Amygdala (tissue), 56 donors: ENCODE results near the gene FES.
"Not testable (repeated sequence)": the region's sequence is repeated elsewhere in the genome, so short reads cannot be mapped to it uniquely, and the experiment has no call there.

Experiments used
- DNase-seq, 56 donors: peaks; one replicate each; lab custom pipeline; 2025; lab: John Stamatoyannopoulos, UW

Gene FES

GRCh38 chr15:90907051-90907660, 22.9 kb downstream of the FES start:
- peak in 2 of 56 donors; percentile 11 to 28 for DNase-seq

DNA sequence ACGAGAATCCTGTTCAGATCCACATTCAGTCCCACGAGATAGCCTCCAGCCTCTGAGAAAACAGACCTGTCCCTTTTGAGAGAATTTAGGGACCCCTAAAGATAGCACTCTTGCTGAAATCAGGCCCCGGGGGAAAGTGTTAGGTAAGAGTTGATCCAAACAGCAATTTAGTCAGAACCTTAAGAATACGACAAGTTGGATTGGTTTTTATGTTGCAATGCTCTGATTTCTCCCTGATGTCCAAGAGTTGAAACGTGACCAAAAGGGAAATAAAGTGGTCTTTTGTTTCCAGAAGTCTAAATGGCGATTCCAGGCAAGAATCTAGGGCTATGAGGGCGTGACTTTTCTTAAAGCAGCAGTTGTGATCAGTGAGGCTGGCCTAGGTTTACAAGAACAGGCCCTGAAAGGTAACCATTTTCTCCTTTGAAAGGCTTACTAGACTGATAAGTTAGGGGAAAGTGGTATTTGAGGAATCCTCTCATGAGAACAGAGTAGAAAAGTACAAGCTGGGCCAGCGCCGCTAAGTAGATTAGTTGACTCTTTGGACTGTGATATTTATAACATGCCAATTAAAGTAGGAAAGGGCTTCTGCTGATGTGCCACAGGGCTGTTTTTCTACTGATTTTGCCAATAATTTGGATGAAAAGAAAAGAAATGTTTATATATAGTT, 23.7 kb downstream of the FES start:
- no peak for DNase-seq

GRCh38 chr15:90909449-90909848, 25.1 kb downstream of the FES start:
- not testable (repeated sequence) for DNase-seq

- no peak for DNase-seq
Measured at GRCh38 chr15:90909976-90910375, 25.7 kb downstream of the FES start.

DNA sequence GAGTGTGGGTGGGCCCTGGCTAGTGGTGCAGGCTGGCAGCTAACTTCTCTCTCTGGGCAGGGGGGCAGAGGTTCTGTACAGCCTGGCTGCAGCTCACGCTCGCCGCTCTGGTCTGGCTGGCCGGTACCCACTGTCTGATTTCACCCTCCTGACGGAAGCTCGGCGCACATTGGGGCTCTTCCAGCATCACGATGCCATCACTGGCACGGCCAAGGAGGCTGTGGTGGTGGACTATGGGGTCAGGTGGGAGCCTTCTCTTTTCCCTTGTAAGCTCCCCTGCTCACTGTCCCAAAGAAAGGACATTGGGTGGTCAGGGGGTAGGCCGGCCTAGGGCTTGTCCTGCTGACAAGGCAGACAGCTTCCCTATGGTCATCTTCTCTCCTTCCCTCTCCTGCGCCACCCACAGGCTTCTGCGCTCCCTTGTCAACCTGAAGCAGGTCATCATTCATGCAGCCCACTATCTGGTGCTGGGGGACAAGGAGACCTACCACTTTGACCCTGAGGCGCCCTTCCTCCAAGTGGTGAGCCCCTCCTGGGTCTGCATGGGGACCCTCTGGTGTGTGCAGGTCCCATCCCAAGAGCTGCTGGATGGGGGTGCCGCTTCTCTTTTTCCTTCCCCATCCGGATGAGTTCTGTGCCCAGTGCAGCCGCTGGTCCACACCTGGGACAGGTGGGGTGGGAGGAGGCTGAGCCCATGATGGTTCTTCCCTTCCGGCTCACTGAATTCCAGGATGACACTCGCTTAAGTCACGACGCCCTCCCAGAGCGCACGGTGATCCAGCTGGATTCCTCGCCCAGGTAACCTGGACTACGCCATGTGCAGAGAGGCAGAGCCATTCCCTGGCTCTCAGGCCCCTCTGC, 26.4 kb downstream of the FES start:
- DNase-seq = no peak

DNA sequence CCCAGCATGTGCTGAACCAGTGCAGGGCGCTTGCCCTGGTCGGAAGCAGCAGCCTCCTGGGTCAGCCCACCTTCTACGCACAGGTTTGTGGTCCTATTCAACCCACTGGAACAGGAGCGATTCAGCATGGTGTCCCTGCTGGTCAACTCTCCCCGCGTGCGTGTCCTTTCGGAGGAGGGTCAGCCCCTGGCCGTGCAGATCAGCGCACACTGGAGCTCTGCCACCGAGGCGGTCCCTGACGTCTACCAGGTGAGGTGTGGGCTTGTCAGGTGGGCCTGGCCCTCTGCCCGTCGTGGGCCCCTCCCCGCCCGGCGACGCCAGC, 27.0 kb downstream of the FES start:
- no peak for DNase-seq

- DNase-seq = no peak
Measured at GRCh38 chr15:90911906-90912769, 27.8 kb downstream of the FES start.

GRCh38 chr15:90912770-90913075, 28.4 kb downstream of the FES start:
- no peak for DNase-seq

- DNase-seq = no peak
Measured at GRCh38 chr15:90913398-90913944, 29.2 kb downstream of the FES start.

- DNase-seq = no peak
Measured at GRCh38 chr15:90914305-90915080, 30.2 kb downstream of the FES start.

- no peak for DNase-seq
Measured at GRCh38 chr15:90915216-90915807, 31.0 kb downstream of the FES start.

DNA sequence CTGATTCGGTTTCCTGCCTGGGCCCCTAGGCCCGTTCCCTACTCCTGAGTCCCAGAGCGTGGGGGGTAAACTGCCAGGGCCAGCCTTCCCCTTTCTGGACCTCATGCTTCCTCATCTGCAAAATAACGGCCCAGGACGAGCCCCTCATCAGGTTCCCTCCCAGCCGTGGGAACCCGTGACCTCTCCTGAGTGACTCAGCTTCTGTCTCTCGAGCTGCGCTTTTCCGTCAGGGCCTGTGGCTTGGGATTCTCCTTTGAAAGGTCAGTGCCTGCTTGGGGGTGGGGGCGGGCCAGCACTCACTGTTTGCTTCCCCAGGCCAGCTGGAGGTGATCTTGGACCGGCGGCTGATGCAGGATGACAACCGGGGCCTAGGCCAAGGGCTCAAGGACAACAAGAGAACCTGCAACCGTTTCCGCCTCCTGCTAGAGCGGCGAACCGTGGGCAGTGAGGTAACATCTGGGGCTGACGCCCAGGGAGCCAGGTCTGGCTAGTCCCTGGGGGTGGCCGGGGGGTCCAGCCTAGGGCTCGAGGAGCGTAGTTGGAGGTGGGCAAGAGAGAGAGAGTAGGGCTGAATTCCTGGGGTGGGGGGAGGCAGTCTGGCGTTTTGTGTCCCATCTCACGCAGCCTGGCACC, 31.6 kb downstream of the FES start:
- DNase-seq = peak in 5 of 56 donors; percentile 8 to 20 (median 15)

DNA sequence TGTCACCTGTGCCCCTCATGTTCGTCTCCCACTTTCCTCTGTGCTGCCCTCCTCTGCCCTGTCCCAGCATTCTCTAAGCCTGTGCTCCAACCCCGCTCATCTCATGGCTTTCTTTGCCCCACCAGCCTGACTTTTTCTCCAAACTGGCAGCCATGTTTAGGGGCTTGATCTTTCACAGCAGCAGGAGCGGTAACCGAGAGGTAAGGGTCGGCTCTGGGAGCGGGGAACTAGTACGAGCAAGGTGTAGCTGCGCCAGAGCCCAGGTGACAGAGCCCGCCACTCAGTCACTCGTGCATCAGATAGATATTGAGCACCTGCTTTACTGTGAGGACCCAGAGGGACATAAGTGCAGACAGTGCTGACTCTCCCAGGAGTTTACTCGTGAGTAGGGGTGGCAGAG, 32.2 kb downstream of the FES start:
- no peak for DNase-seq

DNA sequence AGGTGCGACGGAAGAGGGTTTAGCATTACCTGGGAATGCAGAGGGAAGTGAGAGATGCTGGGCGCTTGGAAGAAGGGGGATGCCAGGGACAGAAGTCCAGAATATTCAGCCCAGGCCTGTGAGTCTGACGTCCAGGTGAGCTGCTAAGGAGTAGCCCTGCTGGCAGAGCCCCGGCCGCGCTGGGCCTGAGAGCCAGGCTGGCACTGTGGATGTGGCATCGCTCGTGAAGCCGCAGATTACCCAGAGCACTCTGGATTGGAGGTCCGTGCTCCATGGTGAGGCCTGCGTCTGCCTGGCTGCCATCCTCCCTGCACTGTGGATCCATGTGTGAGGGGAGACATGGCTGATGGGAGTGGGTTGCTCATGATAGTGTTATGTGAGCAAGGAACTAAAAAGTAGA, 33.3 kb downstream of the FES start:
- no peak for DNase-seq

DNA sequence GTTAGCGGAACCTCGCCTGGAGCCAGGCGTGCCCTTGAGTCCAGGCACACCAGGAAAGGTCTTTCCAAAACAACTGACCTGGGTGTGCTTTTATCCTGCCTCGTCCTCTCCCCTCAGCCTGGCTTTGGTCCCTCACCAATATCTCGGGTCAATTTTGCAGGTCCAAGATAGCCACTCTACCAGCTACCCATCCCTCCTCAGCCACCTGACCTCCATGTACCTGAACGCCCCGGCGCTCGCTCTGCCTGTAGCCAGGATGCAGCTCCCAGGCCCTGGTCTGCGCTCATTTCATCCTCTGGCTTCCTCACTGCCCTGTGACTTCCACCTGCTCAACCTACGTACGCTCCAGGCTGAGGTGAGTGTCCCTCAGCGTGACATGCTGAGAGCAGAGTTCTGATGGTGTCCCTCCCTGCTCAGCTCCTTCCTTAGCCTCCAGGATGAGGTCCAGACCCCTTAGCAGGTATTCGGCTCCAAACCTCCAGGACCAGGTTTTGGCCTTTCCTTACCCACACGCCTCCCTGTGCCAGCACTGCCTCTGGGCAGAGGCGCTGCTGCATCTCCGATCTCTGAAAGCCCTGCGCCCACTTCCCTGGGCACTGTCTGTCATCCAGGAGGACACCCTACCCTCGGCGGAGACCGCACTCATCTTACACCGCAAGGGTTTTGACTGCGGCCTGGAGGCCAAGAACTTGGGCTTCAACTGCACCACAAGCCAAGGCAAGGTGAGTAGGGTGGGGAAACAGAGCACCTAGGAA, 33.9 kb downstream of the FES start:
- DNase-seq = no peak

- no peak for DNase-seq
Measured at GRCh38 chr15:90918835-90919234, 34.5 kb downstream of the FES start.

DNA sequence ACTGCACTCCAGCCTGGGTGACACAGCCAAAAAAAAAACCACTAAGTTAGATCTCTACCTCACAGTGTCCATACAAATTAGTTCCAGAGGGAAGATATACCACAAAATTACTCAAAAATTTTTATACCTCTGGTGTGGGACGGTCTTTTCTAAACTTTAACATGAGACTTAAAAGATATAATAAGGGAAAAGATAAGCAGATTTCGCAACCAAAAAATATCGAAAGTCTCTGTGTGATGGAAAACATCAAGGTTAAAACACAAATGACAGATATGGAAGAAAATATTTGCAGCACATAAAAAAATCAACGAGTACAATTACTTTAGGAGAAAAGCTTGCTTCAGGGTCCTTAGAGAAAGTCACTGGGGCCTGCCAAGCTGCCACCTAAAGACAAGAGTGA, 37.6 kb downstream of the FES start:
- no peak for DNase-seq

DNA sequence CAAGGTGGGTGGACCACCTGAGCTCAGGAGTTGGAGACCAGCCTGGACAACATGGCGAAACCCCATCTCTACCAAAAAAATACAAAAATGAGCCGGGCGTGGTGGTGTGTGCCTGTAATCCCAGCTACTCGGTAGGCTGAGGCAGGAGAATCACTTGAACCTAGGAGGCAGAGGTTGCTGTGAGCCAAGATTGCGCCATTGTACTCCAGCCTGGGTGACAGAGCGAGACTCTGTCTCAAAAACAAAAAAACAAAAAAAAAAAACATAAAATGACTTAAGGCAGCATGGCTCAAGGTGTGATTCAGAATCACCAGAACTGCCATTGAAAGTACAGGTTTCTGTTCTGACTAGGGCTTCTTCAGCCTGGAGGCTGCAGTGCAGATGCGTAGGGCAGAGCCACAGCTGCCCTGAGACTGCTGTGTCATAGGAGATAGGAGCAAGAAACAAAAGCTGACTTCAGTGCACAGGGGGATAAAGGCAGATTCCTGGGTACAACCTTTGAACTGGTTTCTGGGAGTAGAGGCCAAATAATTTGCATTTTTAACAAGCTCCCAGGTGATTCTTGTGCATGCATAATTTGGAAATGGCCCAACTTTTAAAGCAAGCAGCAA, 38.5 kb downstream of the FES start:
- DNase-seq = not testable (repeated sequence)
